ENCODE results near the gene SLX4.

Gene SLX4

GRCh38 chr16:3561626-3562025, 49.8 kb downstream of the SLX4 start:
- in situ Hi-C loops (cut with MboI; ENCODE audit: low sequenced_read_pairs), result no loop called here

DNA sequence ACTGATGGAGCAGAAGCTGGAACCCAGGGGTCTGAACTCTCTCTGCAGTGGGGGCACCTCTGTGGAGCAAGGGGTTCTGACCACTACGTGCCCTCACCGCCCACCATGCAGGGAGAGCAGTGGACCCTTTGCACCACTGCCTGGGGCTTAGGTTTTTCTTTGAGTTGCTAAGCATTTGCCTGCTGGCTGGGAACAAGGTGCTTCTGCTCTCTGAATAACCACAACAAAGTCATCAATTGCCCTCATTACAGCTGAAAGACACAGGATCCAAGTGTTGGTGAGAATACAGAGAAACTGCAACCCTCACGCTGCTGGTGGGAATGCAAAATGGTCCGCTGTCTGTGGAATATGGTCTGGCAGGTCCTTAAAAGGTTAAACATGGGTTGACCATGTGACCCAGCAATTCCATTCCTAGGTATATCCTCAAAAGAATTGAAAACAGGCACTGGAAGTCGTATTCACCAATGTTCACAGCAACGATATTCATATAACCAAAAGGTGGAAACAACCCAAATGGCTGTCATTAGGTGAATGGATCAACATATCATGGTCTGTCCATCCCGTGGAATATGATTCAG, 57.0 kb downstream of the SLX4 start:
- in situ Hi-C loops (cut with MboI; ENCODE audit: low sequenced_read_pairs), result no loop called here

DNA sequence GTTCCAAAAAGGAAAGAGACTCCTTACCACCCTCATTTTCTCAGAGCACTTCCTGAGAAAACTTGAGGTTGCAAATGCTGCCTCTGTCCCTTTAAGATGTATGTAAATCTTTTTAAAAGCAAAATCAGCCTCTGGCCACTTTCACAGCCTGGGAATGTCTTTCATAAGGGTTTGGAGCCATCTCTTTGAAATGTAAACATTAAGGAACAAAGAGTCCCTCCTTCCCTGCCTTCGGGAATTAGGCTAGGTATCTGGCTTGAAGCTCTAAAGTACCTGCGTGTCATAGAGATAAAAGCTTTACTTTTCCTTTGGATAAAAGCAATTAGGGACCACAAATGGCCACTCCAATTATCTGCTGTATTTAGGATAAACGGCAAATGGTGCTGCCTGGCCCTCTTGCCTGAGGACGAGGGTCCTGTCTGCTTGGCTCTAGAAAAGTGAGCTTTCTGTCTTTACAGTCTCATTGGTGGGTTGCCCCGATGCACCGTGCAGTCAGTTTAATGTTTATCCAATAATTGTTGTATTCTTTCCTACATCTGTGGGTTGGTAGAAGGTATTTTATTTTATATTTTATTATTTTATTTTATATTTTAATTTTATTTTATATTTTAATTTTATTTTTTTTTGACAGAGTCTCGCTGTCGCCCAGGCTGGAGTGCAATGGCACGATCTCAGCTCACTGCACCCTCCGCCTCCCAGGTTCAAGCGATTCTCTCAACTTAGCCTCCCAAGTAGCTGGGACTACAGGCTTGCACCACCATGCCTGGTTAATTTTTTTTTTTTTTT, 58.1 kb downstream of the SLX4 start:
- in situ Hi-C loops (cut with MboI; ENCODE audit: low sequenced_read_pairs), result no loop called here

- in situ Hi-C loops (cut with MboI; ENCODE audit: low sequenced_read_pairs), result no loop called here
Measured at GRCh38 chr16:3550851-3551847, 60.3 kb downstream of the SLX4 start.

DNA sequence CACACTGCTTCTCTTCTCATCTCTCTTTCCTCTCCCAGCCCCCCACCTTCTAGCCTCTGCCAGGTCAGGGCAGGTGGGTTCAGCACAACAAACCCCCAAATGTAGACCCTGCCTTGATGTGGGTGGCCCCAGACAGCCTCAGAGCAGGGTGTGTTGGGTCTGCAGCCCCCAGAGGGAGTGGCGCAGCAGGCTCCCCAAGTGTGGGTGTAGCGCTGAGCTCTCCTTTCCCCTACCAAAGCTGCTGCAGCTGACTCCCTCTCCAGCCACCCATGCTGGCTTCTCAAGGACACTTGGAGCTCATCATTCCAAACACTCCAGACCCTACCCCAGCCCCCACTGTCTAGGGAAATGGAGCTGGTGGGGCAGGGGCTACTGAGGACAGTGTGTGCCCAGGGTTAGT, 61.5 kb downstream of the SLX4 start:
- in situ Hi-C loops (cut with MboI; ENCODE audit: low sequenced_read_pairs), result no loop called here

DNA sequence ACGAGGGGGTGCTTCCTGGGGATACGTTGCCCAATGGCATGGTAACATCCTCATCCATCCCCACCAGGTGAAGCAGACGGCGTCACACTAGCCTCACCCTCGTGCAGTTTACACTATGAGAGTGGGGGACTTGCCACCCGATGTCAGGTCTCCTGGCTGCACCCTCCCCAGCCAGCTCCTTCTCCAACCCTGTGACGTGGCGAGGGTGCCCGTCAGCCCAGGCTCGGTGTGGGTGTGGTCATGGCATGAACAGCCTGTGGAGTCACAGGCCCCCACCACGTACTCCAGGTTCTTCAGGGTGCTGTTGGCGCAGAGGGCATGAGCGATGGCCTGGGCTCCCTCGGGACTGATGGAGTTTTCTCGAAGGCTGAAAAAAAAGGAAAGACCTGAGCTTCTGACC, 62.5 kb downstream of the SLX4 start:
- in situ Hi-C loops (cut with MboI; ENCODE audit: low sequenced_read_pairs), result no loop called here

GRCh38 chr16:3548445-3548844, 63.0 kb downstream of the SLX4 start:
- in situ Hi-C loops (cut with MboI; ENCODE audit: low sequenced_read_pairs), result no loop called here

DNA sequence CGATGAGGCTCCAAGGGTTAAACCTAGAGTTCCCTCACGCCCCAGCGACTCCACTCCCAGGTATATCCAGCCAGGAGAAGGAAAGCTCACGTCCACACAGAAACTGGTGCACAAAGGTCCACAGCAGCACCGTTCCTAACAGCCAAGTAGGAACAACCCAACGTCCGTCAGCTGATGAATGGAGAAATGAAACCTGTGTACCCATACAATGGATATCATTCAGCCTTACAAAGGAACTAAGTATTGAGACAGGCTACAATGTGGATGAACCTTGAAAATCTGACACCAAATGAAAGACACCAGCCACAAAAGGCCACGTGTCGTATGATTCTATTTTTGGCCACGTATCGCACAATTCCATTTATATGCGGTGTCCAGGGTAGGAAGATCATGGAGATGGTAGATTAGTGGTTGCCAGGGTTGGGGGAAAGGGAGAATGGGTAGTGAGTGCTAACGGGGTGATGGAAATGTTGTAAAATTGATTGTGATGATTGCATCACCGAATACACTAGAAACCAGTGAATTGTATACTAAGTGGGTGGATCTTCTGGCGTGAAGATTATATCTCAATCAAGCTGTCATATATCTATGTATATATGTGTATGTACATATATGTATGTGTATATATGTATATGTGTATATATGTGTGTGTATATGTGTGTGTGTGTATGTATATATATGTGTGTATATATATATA, 64.3 kb downstream of the SLX4 start:
- in situ Hi-C loops (cut with MboI; ENCODE audit: low sequenced_read_pairs), result no loop called here

- in situ Hi-C loops (cut with MboI; ENCODE audit: low sequenced_read_pairs), result no loop called here
Measured at GRCh38 chr16:3542601-3543373, 68.6 kb downstream of the SLX4 start.

DNA sequence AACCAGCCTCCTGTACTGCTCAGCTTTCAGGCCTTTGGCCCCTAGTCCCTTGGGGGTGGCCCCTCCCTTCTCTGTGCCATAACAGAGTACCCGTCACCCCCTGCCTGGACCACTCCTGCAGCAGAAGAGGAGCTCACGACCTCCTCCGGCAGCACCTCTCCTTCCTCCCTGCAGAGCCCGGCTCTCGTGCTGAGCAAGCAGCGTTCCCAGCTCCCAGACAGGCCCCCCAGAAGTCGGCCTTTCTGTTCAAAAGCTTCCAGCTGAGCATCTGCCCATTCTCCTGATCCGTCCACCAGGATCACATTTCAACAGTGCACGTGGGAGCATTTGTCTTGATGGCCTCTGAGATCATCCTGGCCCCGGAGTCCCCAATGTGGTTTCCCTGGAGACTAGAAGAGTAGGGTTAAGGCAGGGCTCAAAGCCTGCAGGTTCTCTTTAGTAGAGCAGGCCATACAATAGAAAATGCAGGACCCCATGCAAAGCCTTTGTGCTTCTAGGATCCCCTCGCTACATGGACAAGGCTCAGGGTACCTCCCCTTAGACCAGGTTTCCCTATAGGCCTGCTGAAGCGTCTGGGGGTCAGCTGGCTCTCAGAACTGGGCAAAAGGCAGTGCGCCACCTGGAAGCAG, 69.8 kb downstream of the SLX4 start:
- in situ Hi-C loops (cut with MboI; ENCODE audit: low sequenced_read_pairs), result no loop called here

- in situ Hi-C loops (cut with MboI; ENCODE audit: low sequenced_read_pairs), result no loop called here
Measured at GRCh38 chr16:3538222-3538621, 73.2 kb downstream of the SLX4 start.

GRCh38 chr16:3536851-3537250, 74.6 kb downstream of the SLX4 start:
- in situ Hi-C loops (cut with MboI; ENCODE audit: low sequenced_read_pairs), result no loop called here

DNA sequence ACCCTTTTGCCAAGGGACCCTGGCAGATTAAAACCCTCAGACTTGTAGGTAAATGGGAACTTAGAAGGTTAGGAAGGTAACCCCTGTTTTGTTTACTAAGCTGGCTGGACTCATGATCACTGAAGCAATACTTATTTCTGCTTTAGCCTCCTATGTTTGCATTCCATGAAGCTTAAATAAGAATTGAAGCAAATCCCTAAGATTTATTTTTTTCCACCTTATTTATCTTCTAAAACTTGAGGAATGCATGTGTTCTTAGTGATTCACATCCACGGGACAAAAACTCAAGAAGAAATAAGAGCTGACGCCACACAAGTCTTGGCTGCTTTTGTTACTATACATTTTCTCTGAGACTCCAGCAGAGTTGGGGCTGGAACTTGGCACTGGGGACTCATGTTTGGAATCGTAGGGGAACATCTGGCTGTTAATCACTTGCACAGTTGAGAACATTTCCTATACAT, 75.1 kb downstream of the SLX4 start:
- in situ Hi-C loops (cut with MboI; ENCODE audit: low sequenced_read_pairs), result no loop called here

- in situ Hi-C loops (cut with MboI; ENCODE audit: low sequenced_read_pairs), result no loop called here
Measured at GRCh38 chr16:3534126-3534525, 77.3 kb downstream of the SLX4 start.

GRCh38 chr16:3532741-3533140, 78.7 kb downstream of the SLX4 start:
- in situ Hi-C loops (cut with MboI; ENCODE audit: low sequenced_read_pairs), result no loop called here
